ENCODE data around the gene CREB3L4. TPM values are rescaled to one million over a fixed set of nuclear protein-coding genes. Genes with fewer than 3 reads are reported as not detected.
A peak's percentile ranks its signal among the peaks of the same experiment; 100 is the strongest.
"Not testable (repeated sequence)": the region's sequence is repeated elsewhere in the genome, so short reads cannot be mapped to it uniquely, and the experiment has no call there.

CREB3L4 gene
- total RNA-seq, 2 experiments from 2014 or later = 6.3 to 8.5 TPM

- Mint-ChIP-seq H3K9me3 (ENCODE audit: low read depth) (peaks cover 1% of the 10 kb centered on the region), H3K36me3 (peaks cover 9% of the 10 kb centered on the region), H3K4me3 (peak within 1 kb of the TSS; percentile 62), H3K27ac (peak within 1 kb of the TSS; percentile 87), H3K27me3 (no peaks in the 10 kb centered on the region), H3K4me1 (peaks cover 38% of the 10 kb centered on the region)
- ATAC-seq (no peak), DNase-seq (no peak)
- CTCF ChIA-PET = interaction anchor here (0.8 to 4.9 kb wide), 33 partner anchors 10 to 490 kb away, joined by 3 to 96 read pairs (median 8); partner anchors contain the start of genes CREB3L4, DENND4B, GATAD2B and ILF2
Observed at GRCh38 chr1:153985941-153986761, 18.4 kb downstream of the CREB3L4 start, which contains the start of gene RAB13. Gene RAB13, minus strand, starts transcription at chr1:153986339. Its CDS starts 103 bp downstream, at chr1:153986236.

GRCh38 chr1:153987621-153988020 lies 19.9 kb downstream of the CREB3L4 start:
- Mint-ChIP-seq H3K9me3 (ENCODE audit: low read depth) (peaks cover 1% of the 10 kb centered on the region), H3K27me3 (no peaks in the 10 kb centered on the region), H3K27ac (peak overlapping the region; percentile 87), H3K4me3 (no peak overlapping the region), H3K4me1 (peaks cover 51% of the 10 kb centered on the region), H3K36me3 (peaks cover 22% of the 10 kb centered on the region)
- ATAC-seq (no peak), DNase-seq (no peak)
- CTCF ChIA-PET = interaction anchor here (1.1 to 4.9 kb wide), 21 partner anchors 12 to 477 kb away, joined by 3 to 96 read pairs (median 11); partner anchors contain the start of genes CREB3L4, DENND4B, GATAD2B and ILF2

- H3K27ac Mint-ChIP-seq = peak within 1 kb of the TSS; percentile 99
- H3K27me3 Mint-ChIP-seq = no peaks in the 10 kb centered on the region
- ATAC-seq = peak; percentile 82
- H3K36me3 Mint-ChIP-seq = peaks cover 42% of the 10 kb centered on the region
- peaks cover 45% of the 10 kb centered on the region for H3K4me1 Mint-ChIP-seq
- H3K9me3 Mint-ChIP-seq (ENCODE audit: low read depth) = peaks cover 1% of the 10 kb centered on the region
- peak; percentile 95 for DNase-seq
- H3K4me3 Mint-ChIP-seq = peak within 1 kb of the TSS; percentile 98
- CTCF ChIA-PET = interaction anchor here (1.0 to 3.2 kb wide), 7 partner anchors 13 to 319 kb away, joined by 3 to 18 read pairs (median 4); partner anchors contain the start of genes JTB and SLC39A1
Observed at GRCh38 chr1:153990468-153991150, 22.9 kb downstream of the CREB3L4 start, which contains the start of gene RPS27. Gene RPS27, plus strand, starts transcription at chr1:153990762. Its CDS starts 35 bp downstream, at chr1:153990797.

GRCh38 chr1:153991151-153991630 lies 23.5 kb downstream of the CREB3L4 start:
- Mint-ChIP-seq H3K9me3 (ENCODE audit: low read depth) (peaks cover 1% of the 10 kb centered on the region), H3K4me3 (peak overlapping the region; percentile 98), H3K36me3 (peaks cover 43% of the 10 kb centered on the region), H3K27ac (peak overlapping the region; percentile 99), H3K4me1 (peaks cover 40% of the 10 kb centered on the region), H3K27me3 (no peaks in the 10 kb centered on the region)
- DNase-seq (no peak), ATAC-seq (no peak)
- CTCF ChIA-PET = interaction anchor here (1.0 to 3.2 kb wide), 6 partner anchors 10 to 320 kb away, joined by 3 to 18 read pairs (median 5); partner anchors contain the start of genes JTB and SLC39A1

GRCh38 chr1:153991806-153992205 lies 24.1 kb downstream of the CREB3L4 start:
- CTCF ChIA-PET = interaction anchor here (1.0 to 2.4 kb wide), 4 partner anchors 9 to 320 kb away, joined by 3 to 18 read pairs (median 5); partner anchors contain the start of gene JTB
- ATAC-seq = no peak
- Mint-ChIP-seq H3K4me3 (peak overlapping the region; percentile 98), H3K9me3 (ENCODE audit: low read depth) (peaks cover 1% of the 10 kb centered on the region), H3K36me3 (peaks cover 43% of the 10 kb centered on the region), H3K27me3 (no peaks in the 10 kb centered on the region), H3K27ac (peak overlapping the region; percentile 99), H3K4me1 (peaks cover 35% of the 10 kb centered on the region)
- no peak for DNase-seq

GRCh38 chr1:153995202-153995601 lies 27.5 kb downstream of the CREB3L4 start:
- no peak overlapping the region for H3K4me3 Mint-ChIP-seq
- CTCF ChIA-PET = no interaction called here
- no peaks in the 10 kb centered on the region for H3K27me3 Mint-ChIP-seq
- no peak for ATAC-seq
- H3K36me3 Mint-ChIP-seq = peaks cover 42% of the 10 kb centered on the region
- H3K4me1 Mint-ChIP-seq = peaks cover 24% of the 10 kb centered on the region
- H3K9me3 Mint-ChIP-seq (ENCODE audit: low read depth) = peaks cover 1% of the 10 kb centered on the region
- no peak overlapping the region for H3K27ac Mint-ChIP-seq
- no peak for DNase-seq

- DNase-seq (no peak), ATAC-seq (no peak)
- H3K4me3 Mint-ChIP-seq = no peak overlapping the region
- H3K27me3 Mint-ChIP-seq = no peaks in the 10 kb centered on the region
- H3K27ac Mint-ChIP-seq = no peak overlapping the region
- peaks cover 20% of the 10 kb centered on the region for H3K4me1 Mint-ChIP-seq
- H3K36me3 Mint-ChIP-seq = peaks cover 38% of the 10 kb centered on the region
- H3K9me3 Mint-ChIP-seq (ENCODE audit: low read depth) = no peaks in the 10 kb centered on the region
- CTCF ChIA-PET = interaction anchor here (1.0 kb wide), 1 partner anchor 198 kb away, joined by 3 read pairs; no protein-coding TSS in a partner anchor
Observed at GRCh38 chr1:153995640-153996039, 27.9 kb downstream of the CREB3L4 start.

- DNase-seq; ATAC-seq; H3K9me3 Mint-ChIP-seq (ENCODE audit: low read depth); H3K4me3 Mint-ChIP-seq; CTCF ChIA-PET; H3K27me3 Mint-ChIP-seq; H3K27ac Mint-ChIP-seq: not testable (repeated sequence)
- Mint-ChIP-seq H3K36me3 (peaks cover 27% of the 10 kb centered on the region), H3K4me1 (peaks cover 12% of the 10 kb centered on the region)
Observed at GRCh38 chr1:153996882-153997281, 29.2 kb downstream of the CREB3L4 start.

GRCh38 chr1:154000420-154000819 lies 32.7 kb downstream of the CREB3L4 start:
- Mint-ChIP-seq H3K27me3 (no peaks in the 10 kb centered on the region), H3K9me3 (ENCODE audit: low read depth) (no peaks in the 10 kb centered on the region), H3K4me1 (peaks cover 1% of the 10 kb centered on the region), H3K27ac (no peak overlapping the region), H3K36me3 (peaks cover 4% of the 10 kb centered on the region), H3K4me3 (no peak overlapping the region)
- ATAC-seq (no peak), DNase-seq (no peak)
- CTCF ChIA-PET = interaction anchor here (1.3 to 1.4 kb wide), 2 partner anchors 9 to 10 kb away, joined by 3 read pairs; no protein-coding TSS in a partner anchor

- Mint-ChIP-seq H3K27me3 (no peaks in the 10 kb centered on the region), H3K9me3 (ENCODE audit: low read depth) (no peaks in the 10 kb centered on the region), H3K27ac (no peak overlapping the region), H3K4me1 (no peaks in the 10 kb centered on the region), H3K36me3 (no peaks in the 10 kb centered on the region), H3K4me3 (no peak overlapping the region)
- CTCF ChIA-PET = no interaction called here
- no peak for DNase-seq
- ATAC-seq = no peak
Observed at GRCh38 chr1:154006136-154006535, 38.4 kb downstream of the CREB3L4 start.

- DNase-seq = no peak
- no peaks in the 10 kb centered on the region for H3K9me3 Mint-ChIP-seq (ENCODE audit: low read depth)
- H3K4me3 Mint-ChIP-seq = no peak overlapping the region
- CTCF ChIA-PET = interaction anchor here (0.7 kb wide), 1 partner anchor 8 kb away, joined by 3 read pairs; no protein-coding TSS in a partner anchor
- no peaks in the 10 kb centered on the region for H3K27me3 Mint-ChIP-seq
- H3K27ac Mint-ChIP-seq = no peak overlapping the region
- H3K36me3 Mint-ChIP-seq = no peaks in the 10 kb centered on the region
- no peak for ATAC-seq
- no peaks in the 10 kb centered on the region for H3K4me1 Mint-ChIP-seq
Observed at GRCh38 chr1:154012129-154012528, 44.4 kb downstream of the CREB3L4 start.

GRCh38 chr1:154012543-154012942 lies 44.8 kb downstream of the CREB3L4 start:
- DNase-seq = not testable (repeated sequence)

More at GRCh38 chr1:154012543-154012942, 44.8 kb downstream of the CREB3L4 start:
- H3K36me3 Mint-ChIP-seq; H3K27ac Mint-ChIP-seq; H3K9me3 Mint-ChIP-seq (ENCODE audit: low read depth); H3K4me1 Mint-ChIP-seq; H3K27me3 Mint-ChIP-seq; ATAC-seq; H3K4me3 Mint-ChIP-seq: not testable (repeated sequence)
- CTCF ChIA-PET = interaction anchor here (0.7 kb wide), 1 partner anchor 8 kb away, joined by 3 read pairs; no protein-coding TSS in a partner anchor
